NOMO-1 (cell line): ENCODE data around the gene GPRC5B.

Experiments
- DNase-seq, 2 experiments: peaks; one replicate each; lab custom pipeline; 2025; ENCODE audit not compliant: unreplicated experiment in 2 of 2; lab: John Stamatoyannopoulos, UW

The GPRC5B gene

GRCh38 chr16:19874026-19874425 lies 10.6 kb downstream of the GPRC5B start:
- no peak for DNase-seq

GRCh38 chr16:19872935-19873334 lies 11.7 kb downstream of the GPRC5B start:
- DNase-seq: no peak

- DNase-seq: no peak
These were observed 12.3 kb downstream of the GPRC5B start for GRCh38 chr16:19872179-19872863.

GRCh38 chr16:19871721-19872120 lies 12.9 kb downstream of the GPRC5B start:
- no peak for DNase-seq

- no peak for DNase-seq
These were observed 16.2 kb downstream of the GPRC5B start for GRCh38 chr16:19868421-19868820.

- no peak for DNase-seq
These were observed 20.1 kb downstream of the GPRC5B start for GRCh38 chr16:19864566-19864965.

- no peak for DNase-seq
These were observed 20.7 kb downstream of the GPRC5B start for GRCh38 chr16:19863990-19864389.

GRCh38 chr16:19861811-19862327 lies 22.8 kb downstream of the GPRC5B start:
- DNase-seq: no peak

GRCh38 chr16:19861133-19861532 lies 23.5 kb downstream of the GPRC5B start:
- DNase-seq: no peak

GRCh38 chr16:19860166-19861041 lies 24.2 kb downstream of the GPRC5B start:
- DNase-seq: no peak

GRCh38 chr16:19859603-19860002 lies 25.0 kb downstream of the GPRC5B start:
- no peak for DNase-seq

- DNase-seq: no peak
These were observed 25.5 kb downstream of the GPRC5B start for GRCh38 chr16:19859166-19859565.

- DNase-seq: no peak
These were observed 26.2 kb downstream of the GPRC5B start for GRCh38 chr16:19858340-19859018.

GRCh38 chr16:19857593-19858339 lies 26.9 kb downstream of the GPRC5B start:
- no peak for DNase-seq

- no peak for DNase-seq
These were observed 28.5 kb downstream of the GPRC5B start for GRCh38 chr16:19856120-19856519.

- DNase-seq: no peak
These were observed 30.1 kb downstream of the GPRC5B start for GRCh38 chr16:19854543-19854876.

- DNase-seq: no peak
These were observed 30.7 kb downstream of the GPRC5B start for GRCh38 chr16:19853742-19854542.

- no peak for DNase-seq
These were observed 31.4 kb downstream of the GPRC5B start for GRCh38 chr16:19853132-19853741.

GRCh38 chr16:19851476-19851875 lies 33.2 kb downstream of the GPRC5B start:
- no peak for DNase-seq
